Dedifferentiated amniotic fluid mesenchymal stem cell (primary cell): ENCODE results near the gene VSIG10L.

Experiments
- DNase-seq: peaks from one replicate; pipeline ENCODE4 v3.0.0-alpha.2; 2016; ENCODE audit errors: extremely low spot score

Gene VSIG10L

DNA sequence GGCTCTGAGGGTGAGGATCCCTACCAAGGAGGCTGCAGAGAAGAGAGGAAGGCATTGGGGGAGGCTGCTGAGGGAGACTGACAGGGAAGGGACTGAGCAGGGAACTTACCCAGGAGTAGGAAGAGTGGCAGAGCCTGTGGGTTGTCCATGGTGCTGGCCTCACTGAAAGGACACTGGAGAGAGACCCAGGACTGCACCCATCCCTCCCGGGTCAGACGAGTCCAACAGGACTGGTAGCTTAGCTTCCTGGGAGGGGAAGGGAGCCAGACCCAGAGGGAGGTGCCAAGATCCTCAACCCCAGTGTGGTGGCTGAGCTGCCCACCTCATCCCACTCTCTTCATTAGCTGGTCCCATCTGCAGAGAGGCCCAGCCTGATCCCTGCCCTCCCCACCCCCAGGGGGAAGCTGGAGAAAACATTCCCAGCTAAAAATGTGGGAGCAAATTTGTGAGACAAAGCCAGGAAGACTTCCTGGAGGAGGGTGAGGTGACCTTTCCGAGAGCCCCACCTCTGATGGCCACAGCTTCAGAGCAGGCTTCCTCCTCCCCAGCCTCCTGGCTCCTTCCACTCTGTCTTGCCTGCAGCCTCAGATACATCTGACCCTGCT lies at the start of gene VSIG10L:
VSIG10L (minus strand) TSS at position 164 of the 605 bp plus-strand sequence; CDS start at position 149, 15 bp downstream.
- DNase-seq = no peak

GRCh38 chr19:51391073-51391611 lies 49.2 kb upstream of the VSIG10L start:
- DNase-seq = no peak

DNA sequence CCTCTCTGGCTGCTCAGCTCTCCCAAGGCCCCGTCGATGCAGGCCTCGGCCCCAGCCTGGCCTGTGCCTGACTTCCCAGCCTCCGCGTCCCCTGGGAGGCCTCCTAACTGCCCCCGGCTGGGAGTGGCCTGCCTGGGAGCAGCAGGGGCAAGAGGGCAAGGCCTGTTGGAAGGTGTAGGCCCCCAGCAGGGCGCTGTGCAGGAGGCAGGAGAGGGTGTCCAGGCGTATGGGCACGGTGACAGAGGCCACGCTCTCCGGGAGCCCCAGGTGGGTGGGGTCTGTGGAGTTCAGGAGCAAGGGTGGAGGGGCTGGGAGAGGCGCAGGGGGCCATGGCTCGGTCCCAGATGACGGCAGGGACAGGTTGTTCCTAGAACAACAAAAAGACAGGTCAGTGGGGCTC lies 47.2 kb upstream of the VSIG10L start:
- no peak for DNase-seq

DNA sequence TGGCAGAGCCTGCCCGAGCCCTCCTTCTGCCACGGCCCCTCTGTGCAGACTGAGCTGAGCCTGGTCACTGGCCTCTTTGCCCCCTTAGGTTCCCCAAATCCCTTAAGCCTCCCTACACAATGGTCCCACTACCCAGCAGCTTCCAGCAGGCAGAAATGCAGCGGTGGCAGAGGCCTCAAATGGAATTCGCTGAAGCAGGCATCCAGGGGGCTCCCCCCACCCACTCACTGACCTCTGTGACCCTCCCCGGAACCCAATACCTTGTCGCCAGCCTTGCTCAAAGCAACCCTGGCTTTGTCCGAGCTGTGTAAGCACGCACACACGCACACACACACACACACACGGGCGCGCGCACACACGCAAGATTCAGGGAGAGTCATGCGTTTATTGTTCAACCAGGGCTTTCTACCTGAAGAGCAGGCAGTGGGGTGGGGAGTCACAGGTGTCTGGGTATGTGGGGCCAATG lies 46.0 kb upstream of the VSIG10L start, which contains the start of gene LIM2:
LIM2 (minus strand) TSS at position 51 of the 466 bp plus-strand sequence. CDS start 531 bp downstream, outside the sequence.
- no peak for DNase-seq

DNA sequence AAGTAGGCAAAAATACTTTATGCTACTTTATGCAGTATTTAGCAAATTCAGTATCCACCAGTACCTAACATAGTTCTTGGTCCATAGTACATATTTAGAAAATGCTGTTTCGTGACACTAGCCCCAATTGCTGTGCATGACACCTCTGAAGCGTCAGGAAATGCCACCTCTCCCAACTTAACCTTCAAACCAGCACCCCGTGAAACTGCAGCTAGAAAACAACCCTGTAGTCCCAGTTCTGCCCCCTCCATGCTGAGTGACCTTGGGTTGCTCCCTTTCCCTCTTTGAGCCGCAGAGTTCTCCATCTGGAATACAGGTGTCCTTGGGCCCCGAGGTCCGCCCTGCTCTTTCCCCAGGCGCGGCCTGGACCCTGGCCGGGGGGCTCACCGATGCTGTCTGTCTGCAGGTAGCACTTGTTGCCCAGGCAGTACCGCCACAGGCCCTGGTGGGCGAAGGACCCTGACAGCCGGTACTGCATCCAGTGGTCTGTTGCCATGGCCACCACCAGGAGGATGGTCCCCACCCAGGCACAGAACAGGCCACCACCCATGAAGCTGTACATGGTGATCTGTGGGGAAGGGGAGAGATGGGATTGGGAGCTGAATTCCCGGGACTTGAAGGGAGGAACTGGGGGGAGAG lies 45.1 kb upstream of the VSIG10L start:
- no peak for DNase-seq

GRCh38 chr19:51382004-51382403 lies 40.1 kb upstream of the VSIG10L start:
- DNase-seq = no peak

- DNase-seq = no peak
Observed at GRCh38 chr19:51380379-51380778, 38.4 kb upstream of the VSIG10L start.

GRCh38 chr19:51377422-51377821 lies 35.5 kb upstream of the VSIG10L start:
- DNase-seq = no peak

DNA sequence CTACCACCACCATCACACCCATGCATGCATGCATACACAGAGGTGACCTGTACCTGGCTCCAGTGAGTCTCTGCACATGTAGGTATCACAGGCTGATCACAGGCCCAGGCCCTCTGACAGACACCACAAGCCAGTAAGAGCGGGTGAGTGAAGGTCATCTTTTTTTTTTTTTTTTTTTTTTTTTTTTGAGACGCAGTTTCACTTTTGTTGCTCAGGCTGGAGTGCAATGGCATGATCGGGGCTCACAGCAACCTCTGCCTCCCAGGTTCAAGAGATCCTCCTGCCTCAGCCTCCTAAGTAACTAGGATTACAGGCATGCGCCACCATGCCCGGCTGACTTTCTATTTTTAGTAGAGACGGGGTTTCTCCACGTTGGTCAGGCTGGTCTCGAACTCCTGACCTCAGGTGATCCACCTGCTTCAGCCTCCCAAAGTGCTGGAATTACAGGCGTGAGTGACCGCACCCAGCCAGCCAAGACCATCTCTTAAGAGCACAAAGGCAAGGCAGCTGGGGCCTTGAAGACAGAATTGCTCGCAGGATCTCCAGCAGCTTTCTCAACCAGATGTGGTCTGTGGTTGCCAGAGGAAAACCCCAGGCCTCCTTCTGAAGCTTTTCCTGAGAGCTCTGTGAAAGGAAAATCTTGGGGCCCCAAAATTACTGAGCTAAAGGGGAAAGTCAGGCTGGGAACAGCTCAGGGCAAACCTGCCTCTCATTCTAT lies 33.7 kb upstream of the VSIG10L start:
- no peak for DNase-seq

DNA sequence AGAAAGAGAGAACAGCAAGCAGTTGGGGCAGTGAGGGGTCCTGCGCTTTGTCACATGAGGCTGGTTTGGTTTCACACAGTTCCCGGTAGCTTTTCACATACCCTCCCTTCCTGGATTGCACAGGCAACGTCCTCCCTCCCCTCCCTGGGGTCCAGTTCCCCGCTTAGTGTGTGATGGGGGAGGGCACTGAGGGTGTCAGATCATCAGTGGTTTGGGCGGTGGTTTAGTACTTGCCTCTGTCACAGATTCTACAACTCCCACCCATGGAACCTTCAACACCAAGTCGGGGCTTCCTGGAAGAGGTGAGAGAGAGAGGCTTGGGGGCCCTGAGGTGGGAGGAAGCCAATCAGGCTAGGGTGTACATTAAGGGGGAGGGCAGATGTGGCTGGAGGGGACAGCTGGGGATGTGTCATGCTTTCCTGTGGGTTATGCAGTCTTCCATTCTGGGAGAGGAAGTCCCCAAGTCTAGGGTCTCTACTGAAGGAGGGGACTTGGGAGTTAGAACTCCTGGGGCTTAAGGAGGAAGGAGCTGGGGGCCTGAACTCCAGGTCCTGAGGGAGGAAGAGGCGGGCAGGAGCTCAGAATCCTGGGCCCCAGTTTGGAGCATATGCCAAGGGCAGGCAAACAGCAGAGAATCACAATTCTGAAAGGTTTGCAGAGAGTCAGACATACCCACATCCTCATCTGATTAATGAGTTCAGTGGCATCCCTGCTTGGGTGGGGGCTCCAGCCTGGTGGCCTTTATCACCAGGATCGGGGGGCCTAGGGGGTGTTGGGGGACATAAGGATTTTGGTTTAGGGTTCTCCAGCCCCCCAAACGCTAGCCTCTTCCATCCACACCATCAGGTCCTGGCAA lies 30.9 kb upstream of the VSIG10L start, which contains the start of gene NKG7:
NKG7 (minus strand) TSS at position 6 of the 856 bp plus-strand sequence. CDS start 119 bp downstream, outside the sequence.
- no peak for DNase-seq

- no peak for DNase-seq
Observed at GRCh38 chr19:51372021-51372648, 30.2 kb upstream of the VSIG10L start.

GRCh38 chr19:51371186-51371690 lies 29.3 kb upstream of the VSIG10L start:
- no peak for DNase-seq

GRCh38 chr19:51370230-51370629 lies 28.3 kb upstream of the VSIG10L start:
- no peak for DNase-seq

- no peak for DNase-seq
Observed at GRCh38 chr19:51368366-51369282, 26.7 kb upstream of the VSIG10L start, which contains the start of gene CLDND2. Gene CLDND2, minus strand, starts transcription at chr19:51369003. Its CDS starts 426 bp downstream, at chr19:51368577.

- peak; percentile 98 for DNase-seq
Observed at GRCh38 chr19:51367565-51368365, 25.8 kb upstream of the VSIG10L start.

DNA sequence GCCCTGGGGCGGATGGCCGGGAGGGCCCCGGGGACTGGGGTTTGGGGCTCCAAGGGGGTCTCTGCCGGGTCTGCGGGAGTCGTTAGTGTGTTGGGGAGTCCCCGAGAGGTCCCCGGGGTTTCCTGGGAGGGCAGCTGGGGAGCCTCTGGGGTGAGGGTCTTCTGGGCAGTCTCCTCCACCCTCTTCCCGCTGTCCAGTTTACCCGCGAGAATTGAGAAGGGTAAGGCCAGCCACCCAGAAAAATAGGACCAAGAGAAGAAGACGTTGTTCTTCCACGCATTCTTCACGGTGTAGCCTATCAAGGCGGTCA lies 25.3 kb upstream of the VSIG10L start:
- no peak for DNase-seq

- DNase-seq = peak; percentile 97
Observed at GRCh38 chr19:51366389-51367254, 24.7 kb upstream of the VSIG10L start.

DNA sequence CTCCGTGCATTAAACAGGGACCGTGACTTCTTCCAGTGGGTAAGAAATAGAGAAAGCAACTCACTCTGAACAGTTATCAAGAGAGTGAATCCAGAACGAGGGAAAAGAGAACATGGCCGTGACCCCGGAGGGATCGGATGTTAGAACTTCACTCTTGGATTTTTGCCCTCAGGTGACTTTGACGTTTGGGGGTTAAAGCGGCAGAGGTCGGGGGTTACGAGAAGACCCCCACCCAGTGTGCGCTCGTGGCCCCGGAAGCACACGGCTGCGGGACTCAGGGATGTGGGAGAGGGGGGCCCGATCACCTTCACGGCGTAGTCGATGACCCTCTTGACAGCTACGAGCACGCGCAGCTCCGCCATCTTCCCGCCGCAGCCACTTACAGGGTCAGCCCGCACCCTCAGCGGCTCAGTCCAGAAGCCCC lies 24.0 kb upstream of the VSIG10L start, which contains the start of gene ETFB:
ETFB (minus strand) TSS at position 424 of the 424 bp plus-strand sequence; CDS start at position 362, 62 bp downstream.
- no peak for DNase-seq
